SW 1271 (cell line): ENCODE results near the gene AP2B1.
A peak's percentile ranks its signal among the peaks of the same experiment; 100 is the strongest.
"Not testable (repeated sequence)": the region's sequence is repeated elsewhere in the genome, so short reads cannot be mapped to it uniquely, and the experiment has no call there.

Experiments used
- DNase-seq, 2 experiments: peaks; one replicate each; lab custom pipeline; 2025; lab: John Stamatoyannopoulos, UW

AP2B1 gene

GRCh38 chr17:35575759-35576158 lies 11.4 kb upstream of the AP2B1 start:
- no peak for DNase-seq

GRCh38 chr17:35577830-35578196 lies 9.3 kb upstream of the AP2B1 start:
- DNase-seq, result no peak

DNA sequence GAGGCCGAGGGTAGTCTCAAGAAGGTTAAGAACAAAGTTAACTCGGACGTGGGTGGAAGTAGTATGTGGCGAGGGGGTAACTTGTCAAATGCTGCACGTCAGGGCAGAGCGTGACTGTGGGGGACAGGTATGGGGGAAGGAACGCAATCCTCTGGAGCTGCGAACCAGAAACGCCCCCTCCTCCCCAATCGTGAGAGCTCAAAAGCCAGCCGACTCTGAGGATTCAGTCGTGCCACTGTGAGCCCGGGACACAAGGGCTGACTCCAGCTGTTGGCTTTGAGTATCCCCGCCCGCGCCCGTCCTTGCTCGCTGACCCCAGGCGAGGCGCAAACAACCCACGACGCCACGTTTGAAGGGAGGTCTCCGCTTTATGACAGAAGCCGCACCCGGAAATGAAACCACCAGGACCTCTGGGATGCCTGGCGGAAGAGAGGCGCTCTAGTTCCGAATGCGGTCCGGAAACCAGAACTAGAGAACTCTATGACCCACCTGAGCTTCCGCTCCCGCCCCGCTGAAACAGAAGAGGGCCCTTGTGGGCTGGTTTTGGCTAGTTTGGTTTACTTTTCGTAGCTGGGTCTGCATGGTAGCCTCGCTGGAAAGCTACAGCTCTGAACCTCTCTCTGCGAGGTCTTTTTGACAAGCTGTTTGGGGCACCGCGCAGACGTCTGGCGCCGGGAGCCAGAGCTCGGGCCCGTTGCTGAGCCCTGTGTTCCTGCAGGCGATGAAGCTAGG lies 8.8 kb upstream of the AP2B1 start, which contains the start of gene PEX12:
Gene PEX12 (minus strand): TSS at position 375 of the 732 bp plus-strand sequence. CDS start 550 bp downstream, outside the sequence.
- peak; percentile 82 to 91 for DNase-seq

- DNase-seq, result no peak
Observed at GRCh38 chr17:35578929-35579432, 8.1 kb upstream of the AP2B1 start.

GRCh38 chr17:35584061-35584460 lies 3.1 kb upstream of the AP2B1 start:
- DNase-seq, result no peak

GRCh38 chr17:35586569-35587073 lies 501 bp upstream of the AP2B1 start:
- DNase-seq, result no peak

GRCh38 chr17:35588196-35588920 lies 1.2 kb downstream of the AP2B1 start:
- peak; percentile 35 to 87 for DNase-seq

DNA sequence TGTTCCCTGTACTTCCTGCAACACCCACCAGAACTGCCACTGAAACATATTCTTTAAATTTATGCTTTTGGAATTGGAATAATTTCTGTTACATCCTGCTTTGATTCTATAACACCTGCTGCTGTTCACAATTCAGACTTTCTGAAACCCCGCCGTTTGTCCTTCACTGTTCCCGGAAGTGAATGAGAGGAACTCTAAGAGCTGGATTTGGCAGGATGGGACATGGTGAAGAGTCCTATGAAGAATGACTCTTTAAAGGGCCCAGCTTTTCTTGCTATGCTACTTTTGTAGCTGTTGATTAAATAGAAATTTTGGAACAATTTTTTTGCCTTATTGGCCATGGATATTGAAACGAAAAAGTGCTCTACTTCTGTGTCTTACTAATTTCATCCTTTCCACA lies 8.9 kb downstream of the AP2B1 start:
- no peak for DNase-seq

DNA sequence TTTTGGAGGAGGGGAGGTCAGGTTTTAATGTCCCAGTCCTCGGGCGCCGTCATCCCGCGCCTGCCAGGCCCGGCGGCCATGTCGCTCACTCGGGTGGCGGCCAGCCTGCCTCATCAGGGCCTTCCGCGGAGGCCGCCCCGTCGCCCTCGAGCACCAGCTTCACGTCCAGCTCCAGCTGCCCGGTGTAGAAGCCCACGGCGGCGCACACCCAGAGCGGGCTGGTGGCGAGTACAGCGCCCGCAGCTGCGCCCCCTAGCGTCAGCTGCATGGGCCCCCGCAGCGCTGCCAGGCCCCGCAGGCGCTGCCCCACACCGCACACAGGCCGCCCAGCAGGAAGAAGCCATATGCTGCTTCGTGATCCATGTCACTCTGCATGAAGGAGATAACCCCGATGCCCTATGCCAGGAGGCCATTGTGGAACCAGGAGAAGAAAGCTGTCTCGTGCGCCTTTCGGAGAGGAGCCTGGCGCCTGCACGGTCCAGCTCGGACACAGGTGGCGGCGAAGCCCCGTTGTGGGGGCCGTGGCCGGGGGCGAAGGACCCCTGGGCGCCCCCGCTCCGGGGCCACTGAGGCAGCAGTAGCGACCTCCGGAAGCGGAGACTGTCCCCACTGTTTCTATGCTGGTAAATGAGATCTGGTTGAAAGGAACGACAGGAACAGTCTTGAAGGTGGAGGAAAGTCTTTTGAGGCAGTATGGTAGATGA lies 9.6 kb downstream of the AP2B1 start:
- DNase-seq, result no peak

- DNase-seq, result no peak
Observed at GRCh38 chr17:35597604-35598003, 10.5 kb downstream of the AP2B1 start.

DNA sequence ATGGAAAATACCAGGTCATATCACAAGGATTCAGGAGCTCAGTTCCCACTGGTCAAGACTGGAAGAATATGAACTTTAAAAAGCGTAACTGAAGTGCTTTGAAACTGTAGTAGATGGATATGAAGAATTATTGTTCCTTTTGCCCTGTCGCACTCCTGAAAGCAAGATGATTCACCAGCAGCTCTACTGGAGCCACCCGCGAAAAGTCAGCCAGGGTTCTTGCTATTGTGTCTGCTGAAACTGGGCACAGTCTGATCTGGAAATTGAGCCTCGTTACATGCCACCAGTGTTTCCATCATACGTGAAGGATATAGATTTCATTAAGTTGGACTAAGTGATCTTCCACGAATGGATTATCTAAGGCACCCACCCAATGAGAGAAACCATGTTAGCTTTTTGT lies 16.6 kb downstream of the AP2B1 start:
- no peak for DNase-seq

GRCh38 chr17:35605678-35606077 lies 18.6 kb downstream of the AP2B1 start:
- DNase-seq, result no peak

- no peak for DNase-seq
Observed at GRCh38 chr17:35607239-35607847, 20.2 kb downstream of the AP2B1 start.

GRCh38 chr17:35609831-35610230 lies 22.7 kb downstream of the AP2B1 start:
- DNase-seq, result no peak

GRCh38 chr17:35610746-35611145 lies 23.6 kb downstream of the AP2B1 start:
- DNase-seq, result not testable (repeated sequence)

DNA sequence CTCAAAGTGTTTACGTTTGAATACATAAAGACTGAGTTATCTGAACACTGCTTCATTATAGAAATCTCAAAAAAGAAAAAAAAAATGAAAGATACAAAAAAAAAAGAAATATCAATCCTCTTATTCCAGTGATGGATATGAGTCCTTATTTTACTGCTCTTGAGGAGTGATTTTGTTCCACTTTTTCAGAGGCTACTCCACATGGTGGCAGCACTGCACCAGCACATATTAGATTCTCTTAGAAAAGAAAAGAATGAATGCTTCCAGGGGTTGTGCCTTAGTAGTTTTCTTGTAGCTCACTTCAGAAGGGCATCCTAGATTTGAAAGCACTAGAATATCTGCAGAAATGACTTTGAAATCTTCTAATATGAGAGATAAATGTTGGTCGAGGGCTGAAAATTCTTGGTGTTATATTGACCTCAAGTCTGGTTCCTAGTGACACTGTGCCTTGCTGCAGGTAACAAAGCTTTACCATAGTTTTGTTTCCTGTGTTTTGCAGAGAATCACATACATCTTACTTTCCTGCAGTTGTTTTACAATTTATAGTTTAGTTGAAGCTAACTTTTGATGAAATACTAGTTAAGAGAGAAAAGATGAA lies 25.9 kb downstream of the AP2B1 start:
- peak in 1 of 2 experiments; percentile 49 for DNase-seq

GRCh38 chr17:35614810-35615209 lies 27.7 kb downstream of the AP2B1 start:
- no peak for DNase-seq

- DNase-seq, result no peak
Observed at GRCh38 chr17:35616536-35616935, 29.4 kb downstream of the AP2B1 start.

DNA sequence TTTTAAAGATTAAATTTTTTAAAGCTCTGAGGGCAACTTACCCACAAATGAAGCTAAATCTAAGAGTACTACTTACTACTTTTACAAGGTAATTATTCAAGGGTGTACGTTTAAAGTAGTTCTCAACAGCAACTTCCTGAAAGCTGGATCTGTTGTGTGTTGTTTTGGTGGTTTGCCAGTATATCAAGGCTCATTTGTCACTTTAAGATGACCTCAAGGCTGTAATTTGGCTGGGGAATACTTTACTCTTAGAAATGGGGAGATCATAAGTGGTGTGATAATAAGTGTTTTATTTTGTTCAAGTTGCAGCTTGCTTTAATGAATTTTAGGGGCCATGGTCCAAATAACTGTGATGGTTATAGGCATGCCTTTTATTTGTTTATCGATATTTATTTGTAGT lies 30.4 kb downstream of the AP2B1 start:
- no peak for DNase-seq

DNA sequence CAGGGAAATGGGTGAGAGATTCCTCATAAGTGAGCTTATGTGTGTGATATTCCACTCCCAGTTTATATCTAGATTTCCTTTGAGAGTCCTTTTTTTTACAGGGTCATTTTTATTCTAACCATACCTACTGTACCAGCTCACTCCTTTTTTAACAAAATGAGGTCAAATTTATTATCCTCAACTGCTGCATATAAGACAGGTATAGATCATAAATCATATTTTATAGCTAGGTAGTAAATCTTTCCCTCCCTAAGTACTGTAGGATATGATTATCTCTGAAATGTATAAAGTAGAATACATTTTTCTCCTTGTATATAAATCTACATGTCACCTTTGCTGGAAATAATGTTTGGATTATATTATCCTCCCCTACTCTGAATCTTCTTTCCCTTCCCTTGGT lies 31.5 kb downstream of the AP2B1 start:
- DNase-seq, result no peak

- DNase-seq, result no peak
Observed at GRCh38 chr17:35621768-35622167, 34.6 kb downstream of the AP2B1 start.

DNA sequence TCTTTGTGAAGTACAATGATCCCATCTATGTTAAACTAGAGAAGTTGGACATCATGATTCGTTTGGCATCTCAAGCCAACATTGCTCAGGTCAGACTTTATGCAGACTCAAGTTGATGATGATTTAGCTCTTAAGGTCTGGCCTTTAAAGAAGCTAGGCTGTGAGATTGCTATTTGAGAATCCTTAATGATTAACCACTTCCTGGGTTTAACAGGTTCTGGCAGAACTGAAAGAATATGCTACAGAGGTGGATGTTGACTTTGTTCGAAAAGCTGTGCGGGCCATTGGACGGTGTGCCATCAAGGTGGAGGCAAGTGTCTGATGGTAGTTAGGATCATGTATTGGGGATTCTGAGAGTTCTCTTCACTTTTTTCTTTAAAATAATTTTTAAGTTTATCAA lies 40.3 kb downstream of the AP2B1 start:
- DNase-seq, result no peak
